CD4-positive, alpha-beta memory T cell (primary cell): ENCODE data around the gene CNGB1. TPM values are rescaled to one million over a fixed set of nuclear protein-coding genes. Genes with fewer than 3 reads are reported as not detected.

ENCODE experiments used
- CTCF ChIA-PET: fragments of 350-600 bp; sonication (Branson Sonifier 250); formaldehyde crosslinking; loops from one replicate; lab custom pipeline; 2021; ENCODE audit warnings: inconsistent platforms; ENCODE audit not compliant: partially characterized antibody; lab: Charles Lee
- POLR2A ChIA-PET: fragments of 350-600 bp; sonication (Branson Sonifier 250); formaldehyde crosslinking; loops from one replicate; lab custom pipeline; 2021; ENCODE audit not compliant: partially characterized antibody; lab: Charles Lee
- DNase-seq, 5 donors: peaks; one replicate each; pipeline versions ENCODE4 v3.0.0 to v3.0.0-alpha.2; 2020 to 2022; ENCODE audit warnings: mixed read lengths in 1 of 5
- H3K27ac ChIP-seq: one replicate; pipeline ENCODE4 v1.7.0; 2013; ENCODE audit warnings: low read depth, low read length
- H3K27me3 ChIP-seq: 2 replicates; pipeline ENCODE4 v1.7.0; 2013; ENCODE audit warnings: mild to moderate bottlenecking, low read length, moderate library complexity; ENCODE audit not compliant: insufficient read depth
- H3K36me3 ChIP-seq: 2 replicates; pipeline ENCODE4 v1.7.0; 2013; ENCODE audit warnings: mild to moderate bottlenecking, low read length, moderate library complexity; ENCODE audit not compliant: insufficient read depth
- H3K4me1 ChIP-seq: 2 replicates; pipeline ENCODE4 v1.7.0; 2013; ENCODE audit warnings: mild to moderate bottlenecking, low read length, moderate library complexity; ENCODE audit not compliant: insufficient read depth
- H3K4me3 ChIP-seq, 2 donors: one replicate each; pipeline ENCODE4 v1.7.0; 2013; ENCODE audit warnings: low read length in 2 of 2, mild to moderate bottlenecking in 1 of 2
- H3K9me3 ChIP-seq, 2 donors: one replicate each; pipeline ENCODE4 v1.7.0; 2013; ENCODE audit warnings: low read length in 2 of 2, control low read depth in 1 of 2; ENCODE audit not compliant: control insufficient read depth in 1 of 2
- H3K27ac Mint-ChIP-seq, 7 donors: one replicate each; pipeline ENCODE4 v1.8.0; 2020 to 2021; ENCODE audit warnings: mixed read lengths in 7 of 7, mild to moderate bottlenecking in 6 of 7, inconsistent platforms in 3 of 7, moderate library complexity in 3 of 7
- H3K27me3 Mint-ChIP-seq, 2 donors: one replicate each; pipeline ENCODE4 v1.8.0; 2020 to 2021; ENCODE audit warnings: mixed read lengths in 2 of 2
- H3K36me3 Mint-ChIP-seq, 2 donors: one replicate each; pipeline ENCODE4 v1.8.0; 2020 to 2021; ENCODE audit warnings: mixed read lengths in 2 of 2, inconsistent platforms in 1 of 2, mild to moderate bottlenecking in 1 of 2
- H3K4me1 Mint-ChIP-seq, 4 donors: one replicate each; pipeline ENCODE4 v1.8.0; 2020 to 2021; ENCODE audit warnings: mixed read lengths in 4 of 4, mild to moderate bottlenecking in 1 of 4
- H3K4me3 Mint-ChIP-seq, 8 donors: one replicate each; pipeline ENCODE4 v1.8.0; 2020 to 2021; ENCODE audit warnings: mixed read lengths in 8 of 8, mild to moderate bottlenecking in 7 of 8, moderate library complexity in 6 of 8, inconsistent platforms in 3 of 8
- H3K9me3 Mint-ChIP-seq, 8 donors: one replicate each; pipeline ENCODE4 v1.8.0; 2020 to 2021; ENCODE audit warnings: mixed read lengths in 8 of 8, mild to moderate bottlenecking in 5 of 8, inconsistent platforms in 3 of 8, moderate library complexity in 1 of 8
- intact Hi-C: fragments of 100-400 bp; cut with micrococcal nuclease; formaldehyde crosslinking; loops from one replicate; pipeline ENCODE4 v1.15.1; 2023
- polyA plus RNA-seq, 2 donors: library from polyadenylated mRNA; unstranded; fragments of 300-500 nt; fragmentation: Illumina TruSeq; gene quantifications; one replicate each; pipeline ENCODE4 v1.2.3, GENCODE V29; 2021
- total RNA-seq, 2 experiments: library from RNA; stranded (reverse); gene quantifications; one replicate each; pipeline ENCODE4 v1.2.3, GENCODE V29; 2021

The CNGB1 gene
- total and polyA plus RNA-seq, 4 experiments from 2014 or later = not detected

GRCh38 chr16:57916735-57917438 is 54.0 kb downstream of the CNGB1 start:
- no peaks in the 10 kb centered on the region for H3K9me3 ChIP-seq
- H3K4me1 ChIP-seq = no peaks in the 10 kb centered on the region
- H3K36me3 ChIP-seq = no peaks in the 10 kb centered on the region
- Mint-ChIP-seq H3K4me1 (no peaks in the 10 kb centered on the region), H3K27me3 (peaks cover 0 to 4% of the 10 kb centered on the region in 2 donors), H3K9me3 (peaks cover 0 to 5% (median 0%) of the 10 kb centered on the region in 8 donors), H3K4me3 (no peak overlapping the region), H3K36me3 (no peaks in the 10 kb centered on the region), H3K27ac (no peak overlapping the region)
- POLR2A ChIA-PET = no interaction called here
- no peaks in the 10 kb centered on the region for H3K27me3 ChIP-seq
- no peak overlapping the region for H3K27ac ChIP-seq
- no peak for DNase-seq
- CTCF ChIA-PET = no interaction called here
- intact Hi-C loops = no loop called here
- H3K4me3 ChIP-seq = no peak overlapping the region

DNA sequence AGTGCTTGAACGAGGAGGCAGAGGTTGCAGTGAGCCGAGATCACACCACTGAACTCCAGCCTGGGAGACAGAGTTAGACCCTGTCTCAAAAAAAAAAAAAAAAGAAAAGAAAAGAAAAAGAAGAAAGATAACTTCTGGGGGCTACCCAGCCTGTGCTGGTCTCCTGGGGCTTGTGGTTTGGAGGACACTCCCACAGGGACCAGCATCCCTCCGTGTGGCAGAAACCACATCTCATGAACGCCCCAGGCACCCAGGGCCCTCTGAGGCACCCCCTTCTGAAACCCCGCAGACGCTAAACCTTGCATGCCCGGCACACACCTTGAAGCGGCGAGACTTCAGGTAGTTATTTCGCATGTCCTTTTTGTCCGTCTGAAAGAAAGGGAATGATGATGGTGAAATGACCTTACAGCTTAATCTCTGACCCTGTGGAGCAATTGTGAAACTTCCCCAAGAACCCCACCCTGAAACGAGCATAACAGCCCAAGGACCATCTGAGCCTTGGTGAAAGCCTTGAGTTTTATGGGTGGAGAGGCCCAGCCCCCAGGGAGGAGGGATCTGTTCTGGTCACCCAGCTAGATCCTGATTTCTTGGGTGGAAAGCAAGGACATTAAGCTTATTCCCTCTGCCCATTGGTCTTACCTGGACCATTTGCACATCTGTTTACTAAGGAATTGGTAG is 55.0 kb downstream of the CNGB1 start:
- CTCF ChIA-PET = no interaction called here
- no peaks in the 10 kb centered on the region for H3K4me1 Mint-ChIP-seq
- H3K36me3 ChIP-seq = no peaks in the 10 kb centered on the region
- H3K9me3 Mint-ChIP-seq = peaks cover 0 to 5% (median 0%) of the 10 kb centered on the region in 8 donors
- H3K4me3 Mint-ChIP-seq = no peak overlapping the region
- POLR2A ChIA-PET = no interaction called here
- H3K27ac ChIP-seq = no peak overlapping the region
- H3K27me3 ChIP-seq = no peaks in the 10 kb centered on the region
- no peaks in the 10 kb centered on the region for H3K9me3 ChIP-seq
- H3K4me1 ChIP-seq = no peaks in the 10 kb centered on the region
- no peak for DNase-seq
- intact Hi-C loops = no loop called here
- H3K27me3 Mint-ChIP-seq = peaks cover 0 to 4% of the 10 kb centered on the region in 2 donors
- no peak overlapping the region for H3K27ac Mint-ChIP-seq
- no peaks in the 10 kb centered on the region for H3K36me3 Mint-ChIP-seq
- no peak overlapping the region for H3K4me3 ChIP-seq

DNA sequence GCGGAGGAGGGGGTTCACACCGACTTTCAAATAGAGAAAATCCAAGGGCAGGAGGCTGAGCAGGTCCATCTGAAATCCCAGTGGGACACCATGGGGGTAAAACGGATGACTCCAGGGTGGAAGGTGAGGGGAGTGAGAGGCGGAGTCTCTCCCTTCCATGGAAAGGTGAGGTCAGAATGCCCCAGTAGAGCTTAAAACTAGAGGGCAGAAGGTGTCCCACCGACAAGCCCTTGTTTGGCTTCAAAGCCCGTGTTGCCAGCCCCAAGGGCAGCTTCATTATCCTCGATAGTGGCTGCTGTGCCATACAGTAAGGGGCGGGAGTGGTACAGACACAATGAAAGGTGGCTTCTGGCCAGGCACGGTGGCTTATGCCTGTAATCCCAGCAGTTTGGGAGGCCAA is 55.7 kb downstream of the CNGB1 start:
- Histone ChIP-seq H3K27me3 (no peaks in the 10 kb centered on the region), H3K27ac (no peak overlapping the region), H3K36me3 (no peaks in the 10 kb centered on the region), H3K9me3 (no peaks in the 10 kb centered on the region), H3K4me1 (no peaks in the 10 kb centered on the region), H3K4me3 (no peak overlapping the region)
- Mint-ChIP-seq H3K4me3 (no peak overlapping the region), H3K36me3 (no peaks in the 10 kb centered on the region), H3K9me3 (peaks cover 0 to 5% (median 0%) of the 10 kb centered on the region in 8 donors), H3K27me3 (peaks cover 0 to 4% of the 10 kb centered on the region in 2 donors), H3K4me1 (no peaks in the 10 kb centered on the region), H3K27ac (peak overlapping the region in 1 of 7 donors; percentile 83)
- intact Hi-C loops = no loop called here
- DNase-seq = no peak
- ChIA-PET CTCF (no interaction called here), POLR2A (no interaction called here)

DNA sequence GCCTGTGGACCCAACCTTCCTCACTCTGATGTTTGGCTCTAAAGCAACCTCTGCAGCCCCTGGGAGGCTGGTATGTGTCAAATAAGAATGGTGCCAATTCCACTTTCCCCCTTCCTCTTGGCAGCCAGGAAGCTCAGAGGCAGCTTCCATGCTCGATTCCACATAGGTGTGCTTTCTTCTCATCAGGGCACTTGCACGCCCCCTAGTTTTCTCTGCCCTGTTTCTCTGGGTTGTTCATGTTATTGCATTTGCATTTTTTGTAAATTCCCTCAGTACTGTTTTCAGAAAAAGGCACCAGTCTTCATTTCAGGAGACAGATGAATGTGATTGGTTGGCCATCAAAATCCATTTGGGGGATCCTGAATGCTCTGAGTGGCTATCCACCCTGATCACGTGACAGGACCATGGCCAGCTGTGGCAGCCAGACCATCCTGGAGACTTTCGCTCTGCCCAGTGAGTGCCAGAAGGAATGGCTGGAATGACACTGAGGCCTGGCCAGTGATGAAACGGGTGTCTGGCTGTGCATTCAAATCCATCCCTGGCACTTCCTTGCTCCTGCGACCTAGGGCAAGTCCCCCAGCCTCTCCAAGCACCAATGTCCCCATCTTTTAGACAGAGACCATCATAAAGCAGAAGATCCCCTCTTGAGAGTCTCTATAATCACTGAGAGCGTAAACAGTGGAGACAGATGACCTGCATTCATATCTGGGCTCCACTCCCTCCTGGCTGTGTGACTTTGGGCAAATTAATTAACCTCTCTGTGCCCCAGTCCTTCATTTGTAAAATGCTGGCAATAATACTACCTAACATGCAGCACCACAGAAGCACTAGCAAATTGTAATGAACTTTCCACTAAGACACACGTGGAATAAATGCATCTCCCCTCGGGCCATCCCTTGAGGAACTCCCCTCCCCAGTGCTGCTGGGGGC is 56.4 kb downstream of the CNGB1 start:
- H3K27ac ChIP-seq = no peak overlapping the region
- Mint-ChIP-seq H3K36me3 (no peaks in the 10 kb centered on the region), H3K9me3 (peaks cover 0 to 2% (median 0%) of the 10 kb centered on the region in 8 donors), H3K4me1 (no peaks in the 10 kb centered on the region), H3K4me3 (no peak overlapping the region), H3K27me3 (peaks cover 0 to 4% of the 10 kb centered on the region in 2 donors), H3K27ac (no peak overlapping the region)
- DNase-seq = no peak
- intact Hi-C loops = no loop called here
- POLR2A ChIA-PET = no interaction called here
- H3K36me3 ChIP-seq = no peaks in the 10 kb centered on the region
- no peaks in the 10 kb centered on the region for H3K27me3 ChIP-seq
- no peak overlapping the region for H3K4me3 ChIP-seq
- CTCF ChIA-PET = no interaction called here
- H3K9me3 ChIP-seq = no peaks in the 10 kb centered on the region
- H3K4me1 ChIP-seq = no peaks in the 10 kb centered on the region

DNA sequence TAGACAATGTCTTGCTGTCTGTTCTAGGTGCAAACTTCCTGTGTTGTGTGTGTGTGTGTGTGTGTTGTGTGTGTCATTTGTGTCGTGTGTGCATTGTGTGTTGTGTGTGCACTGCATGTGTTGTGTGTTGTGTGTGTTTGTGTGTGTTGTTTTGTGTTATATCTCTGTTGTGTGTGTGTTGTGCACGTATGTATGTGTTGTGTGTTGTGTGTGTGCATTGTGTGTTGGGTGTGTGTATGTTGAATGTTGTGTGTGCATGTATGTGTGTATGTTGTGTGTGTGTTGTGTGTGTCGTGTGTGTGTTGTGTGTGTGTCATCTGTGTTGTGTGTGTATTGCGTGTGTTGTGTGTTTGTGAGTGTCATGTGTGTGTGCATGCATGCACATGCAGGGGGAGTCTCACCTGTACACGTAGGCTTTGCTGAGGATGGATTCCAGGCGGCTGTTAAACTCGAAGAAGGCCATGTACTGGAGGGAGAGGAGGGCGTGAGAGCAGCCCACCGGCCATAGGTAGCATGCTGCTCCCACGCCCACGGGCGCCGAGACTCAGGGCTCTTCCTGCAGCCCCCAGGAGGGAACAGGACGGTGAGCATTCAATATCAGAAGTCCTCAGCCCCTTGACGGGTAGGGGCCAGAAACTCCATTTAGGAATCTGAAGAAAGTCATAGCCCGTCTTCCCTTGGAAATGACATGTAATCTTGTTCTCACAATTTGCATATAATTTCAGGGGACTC is 58.2 kb downstream of the CNGB1 start:
- intact Hi-C loops = no loop called here
- CTCF ChIA-PET = no interaction called here
- H3K27me3 ChIP-seq = no peaks in the 10 kb centered on the region
- no peaks in the 10 kb centered on the region for H3K4me1 Mint-ChIP-seq
- no peak overlapping the region for H3K27ac ChIP-seq
- H3K4me3 ChIP-seq = no peak overlapping the region
- H3K9me3 Mint-ChIP-seq = no peaks in the 10 kb centered on the region
- no peaks in the 10 kb centered on the region for H3K36me3 Mint-ChIP-seq
- no peak overlapping the region for H3K4me3 Mint-ChIP-seq
- peaks cover 0 to 4% of the 10 kb centered on the region in 2 donors for H3K27me3 Mint-ChIP-seq
- no peaks in the 10 kb centered on the region for H3K36me3 ChIP-seq
- no peak for DNase-seq
- POLR2A ChIA-PET = no interaction called here
- no peaks in the 10 kb centered on the region for H3K4me1 ChIP-seq
- H3K9me3 ChIP-seq = no peaks in the 10 kb centered on the region
- H3K27ac Mint-ChIP-seq = no peak overlapping the region

DNA sequence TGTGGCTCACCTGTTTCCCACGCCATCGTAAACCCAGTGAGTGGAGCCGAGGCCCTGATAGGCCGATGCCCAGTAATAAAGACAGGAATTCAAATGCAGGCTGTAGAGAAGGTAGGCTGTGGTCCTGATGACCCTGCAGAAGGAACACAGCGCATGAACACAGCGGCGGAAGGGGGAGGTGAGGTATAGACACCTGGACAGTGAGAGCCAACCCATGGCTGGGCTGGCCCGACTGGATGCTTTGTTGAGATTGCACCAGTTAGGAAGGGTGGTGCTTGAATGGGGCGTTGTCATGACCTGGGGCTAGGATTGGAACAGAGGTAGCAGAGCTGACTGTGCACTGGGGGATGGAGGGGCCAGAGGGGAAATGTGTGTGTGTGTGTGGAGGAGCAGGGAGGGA is 59.2 kb downstream of the CNGB1 start:
- Mint-ChIP-seq H3K4me3 (no peak overlapping the region), H3K9me3 (no peaks in the 10 kb centered on the region), H3K27me3 (peaks cover 0 to 4% of the 10 kb centered on the region in 2 donors), H3K27ac (no peak overlapping the region), H3K4me1 (no peaks in the 10 kb centered on the region), H3K36me3 (no peaks in the 10 kb centered on the region)
- Histone ChIP-seq H3K4me1 (no peaks in the 10 kb centered on the region), H3K27me3 (no peaks in the 10 kb centered on the region), H3K36me3 (no peaks in the 10 kb centered on the region), H3K9me3 (no peaks in the 10 kb centered on the region), H3K4me3 (no peak overlapping the region), H3K27ac (no peak overlapping the region)
- ChIA-PET CTCF (interaction anchor here (0.9 kb wide), 1 partner anchor 16 kb away, joined by 3 read pairs; no protein-coding TSS in a partner anchor), POLR2A (no interaction called here)
- intact Hi-C loops = no loop called here
- no peak for DNase-seq
